Keratinocyte (primary cell): Measurements from ENCODE around the gene PDE11A. TPM values are rescaled to one million over a fixed set of nuclear protein-coding genes. Genes with fewer than 3 reads are reported as not detected.

Experiments used
- DNase-seq: peaks from one replicate; pipeline ENCODE4 v3.0.0-alpha.2; 2011; ENCODE audit warnings: low read depth, missing footprints, low spot score
- FAIRE-seq: peaks from 2 replicates; lab custom pipeline; 2011; peaks lifted over from hg19 to GRCh38; lab: Jason Lieb, UNC
- H2AFZ ChIP-seq: 2 replicates; pipeline ENCODE4 v1.6.0; 2012; ENCODE audit warnings: low read length, control low read depth, inconsistent platforms; ENCODE audit not compliant: control insufficient read depth
- H3K27ac ChIP-seq: 2 replicates; pipeline ENCODE4 v1.5.1; 2011; ENCODE audit warnings: low read length; ENCODE audit not compliant: control insufficient read depth, insufficient read depth
- H3K27me3 ChIP-seq: 3 replicates; pipeline ENCODE4 v1.6.0; 2011; ENCODE audit warnings: low read length; ENCODE audit not compliant: control insufficient read depth, insufficient read depth; ENCODE audit errors: extremely low read depth
- H3K36me3 ChIP-seq, 2 experiments: 2 replicates in 1 of 2; 3 replicates in 1 of 2; pipeline ENCODE4 v1.5.1; 2011; ENCODE audit warnings: low read length in 2 of 2, mild to moderate bottlenecking in 1 of 2; ENCODE audit not compliant: control insufficient read depth in 2 of 2, insufficient read depth in 2 of 2; ENCODE audit errors: extremely low read depth in 1 of 2
- H3K4me1 ChIP-seq: 3 replicates; pipeline ENCODE4 v1.5.1; 2011; ENCODE audit warnings: low read length; ENCODE audit not compliant: control insufficient read depth, insufficient read depth; ENCODE audit errors: extremely low read depth
- H3K4me2 ChIP-seq: 3 replicates; pipeline ENCODE4 v1.6.0; 2011; ENCODE audit warnings: low read depth, low read length; ENCODE audit not compliant: control insufficient read depth, insufficient read depth; ENCODE audit errors: extremely low read depth
- H3K4me3 ChIP-seq, 3 experiments: fragments of 200-600 bp in 1 of 3; sonication (generic) in 1 of 3; 2 replicates in 2 of 3; 3 replicates in 1 of 3; pipeline ENCODE4 v1.5.1; 2011 to 2016; ENCODE audit warnings: low read length in 3 of 3, mild to moderate bottlenecking in 3 of 3, control low read depth in 2 of 3, inconsistent platforms in 1 of 3, low read depth in 1 of 3, mixed read lengths in 1 of 3, mixed run types in 1 of 3, moderate library complexity in 1 of 3; ENCODE audit not compliant: control insufficient read depth in 2 of 3, insufficient read depth in 2 of 3; ENCODE audit errors: extremely low read depth in 1 of 3
- H3K79me2 ChIP-seq: 2 replicates; pipeline ENCODE4 v1.6.0; 2012; ENCODE audit warnings: low read length; ENCODE audit not compliant: control insufficient read depth, insufficient read depth
- H3K9ac ChIP-seq: 3 replicates; pipeline ENCODE4 v1.6.0; 2011; ENCODE audit warnings: low read length; ENCODE audit not compliant: control insufficient read depth, insufficient read depth; ENCODE audit errors: extremely low read depth
- H3K9me1 ChIP-seq: 3 replicates; pipeline ENCODE4 v1.6.0; 2011; ENCODE audit warnings: low read length; ENCODE audit not compliant: control insufficient read depth, insufficient read depth; ENCODE audit errors: extremely low read depth
- H3K9me3 ChIP-seq: 2 replicates; pipeline ENCODE4 v1.5.1; 2012; ENCODE audit warnings: low read depth, low read length; ENCODE audit not compliant: control insufficient read depth
- H4K20me1 ChIP-seq: 3 replicates; pipeline ENCODE4 v1.6.0; 2011; ENCODE audit warnings: low read length; ENCODE audit not compliant: control insufficient read depth, insufficient read depth; ENCODE audit errors: extremely low read depth
- CTCF ChIP-seq, 3 experiments: IDR thresholded peaks in 1 of 3; conservative IDR thresholded peaks in 1 of 3; optimal IDR thresholded peaks in 1 of 3; 2 replicates in 2 of 3; 3 replicates in 1 of 3; pipeline versions ENCODE3 to v1.5.1; 2011; ENCODE audit warnings: low read length in 3 of 3, mild to moderate bottlenecking in 3 of 3, moderate library complexity in 2 of 3, control low read depth in 1 of 3, inconsistent platforms in 1 of 3; ENCODE audit not compliant: insufficient read depth in 2 of 3; ENCODE audit errors: extremely low read depth in 1 of 3
- EZH2 ChIP-seq: IDR thresholded peaks from one replicate; pipeline ENCODE4 v1.6.1; 2012; ENCODE audit warnings: inconsistent platforms, mild to moderate bottlenecking, low read length, moderate library complexity
- dilution Hi-C: fragments of 300-500 bp; cut with MboI; formaldehyde crosslinking; loops from one replicate; pipeline ENCODE4 v1.7.0; 2020; ENCODE audit warnings: low sequenced_read_pairs; ENCODE audit not compliant: extremely low pct_ligation_motif_present
- polyA plus RNA-seq, 5 experiments: library from polyadenylated mRNA; depleted of rRNA in 3 of 5; stranded (reverse) in 3 of 5; stranded (forward) in 1 of 5; unstranded in 1 of 5; fragments of >200 nt; gene quantifications; 1 replicate in 1 of 5; 2 replicates in 3 of 5; 3 replicates in 1 of 5; pipeline versions ENCODE4 v1.2.1 to v1.2.3, GENCODE V29; 2011 to 2012; ENCODE audit warnings: missing spikeins in 2 of 5, low read depth in 1 of 5, low replicate concordance in 1 of 5

The PDE11A gene
- polyA plus RNA-seq, 1 donor (not counting 4 experiments of a cell fraction or from before 2014, with no cell fraction given) = 0.01 TPM

GRCh38 chr2:177712462-177712861 lies 360.1 kb downstream of the PDE11A start:
- H3K27me3 ChIP-seq = peaks cover 10% of the 10 kb centered on the region
- H4K20me1 ChIP-seq = no peaks in the 10 kb centered on the region
- TF ChIP-seq CTCF (optimal IDR thresholded peaks at IDR 0.05 in 1 of 3, IDR thresholded peaks at IDR 0.05 in 1 of 3, conservative IDR thresholded peaks at IDR 0.05 in 1 of 3; ENCODE audit: extremely low read depth in 1 of 3, insufficient read depth in 2 of 3, low read length in 3 of 3) (no peak), EZH2 (no peak)
- H3K79me2 ChIP-seq = no peaks in the 10 kb centered on the region
- no peak overlapping the region for H3K4me3 ChIP-seq
- H3K4me2 ChIP-seq = no peak overlapping the region
- no peaks in the 10 kb centered on the region for H3K9me3 ChIP-seq
- no peaks in the 10 kb centered on the region for H3K4me1 ChIP-seq
- no peak for DNase-seq
- no peaks in the 10 kb centered on the region for H3K9me1 ChIP-seq
- no peak for FAIRE-seq
- dilution Hi-C loops = no loop called here
- no peak overlapping the region for H3K9ac ChIP-seq
- H2AFZ ChIP-seq = no peak overlapping the region
- H3K36me3 ChIP-seq = no peaks in the 10 kb centered on the region
- no peak overlapping the region for H3K27ac ChIP-seq

GRCh38 chr2:177711483-177712265 lies 360.9 kb downstream of the PDE11A start:
- FAIRE-seq (no peak), DNase-seq (no peak)
- Histone ChIP-seq H3K4me3 (no peak overlapping the region), H3K9ac (no peak overlapping the region), H4K20me1 (no peaks in the 10 kb centered on the region), H3K79me2 (no peaks in the 10 kb centered on the region), H3K36me3 (no peaks in the 10 kb centered on the region), H3K9me3 (no peaks in the 10 kb centered on the region), H3K9me1 (no peaks in the 10 kb centered on the region), H2AFZ (no peak overlapping the region), H3K4me1 (no peaks in the 10 kb centered on the region), H3K27ac (no peak overlapping the region), H3K4me2 (no peak overlapping the region), H3K27me3 (peaks cover 10% of the 10 kb centered on the region)
- dilution Hi-C loops = no loop called here
- TF ChIP-seq EZH2 = no peak
- TF ChIP-seq CTCF (optimal IDR thresholded peaks at IDR 0.05 in 1 of 3, IDR thresholded peaks at IDR 0.05 in 1 of 3, conservative IDR thresholded peaks at IDR 0.05 in 1 of 3; ENCODE audit: extremely low read depth in 1 of 3, insufficient read depth in 2 of 3, low read length in 3 of 3) = no peak
